GM19468 (cell line): ENCODE measurements around the gene USP24.
"Not testable (repeated sequence)": the region's sequence is repeated elsewhere in the genome, so short reads cannot be mapped to it uniquely, and the experiment has no call there.

Experiments
- ATAC-seq: cut with Tn5 transposase; IDR thresholded peaks from one replicate; pipeline ENCODE4 v1.9.1; 2021; ENCODE audit warnings: mild to moderate bottlenecking, moderate library complexity, moderate number of reproducible peaks; ENCODE audit not compliant: unreplicated experiment; ENCODE audit errors: extremely low read depth

USP24 gene

GRCh38 chr1:55129194-55129728 lies 85.9 kb downstream of the USP24 start:
- no peak for ATAC-seq

DNA sequence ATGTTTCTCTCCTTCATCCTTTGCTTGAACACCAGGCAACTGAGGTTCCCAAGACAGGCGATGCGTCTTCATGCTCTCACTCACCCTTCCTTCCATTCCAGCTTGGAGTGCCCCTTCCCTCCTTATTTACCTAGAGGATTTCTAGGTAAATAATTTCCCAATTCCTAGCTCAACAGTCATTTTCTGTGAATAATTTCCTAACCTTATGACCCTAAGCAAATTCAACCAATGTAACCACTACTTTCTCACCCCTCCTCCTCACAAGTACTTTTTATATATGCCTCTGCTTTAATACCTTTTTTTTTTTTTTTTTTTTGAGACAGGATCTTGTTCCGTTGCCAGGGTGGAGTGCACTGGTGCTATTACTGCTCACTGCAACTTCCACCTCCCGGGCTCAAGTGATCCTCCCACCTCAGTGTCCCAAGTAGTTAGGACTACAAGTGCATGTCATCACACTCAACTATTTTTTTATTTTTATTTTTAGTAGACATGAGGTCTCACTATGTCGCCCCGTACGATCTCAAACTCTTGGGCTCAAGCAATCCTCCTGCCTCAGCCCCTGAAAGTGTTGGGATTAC lies 86.7 kb downstream of the USP24 start:
- ATAC-seq, result no peak

DNA sequence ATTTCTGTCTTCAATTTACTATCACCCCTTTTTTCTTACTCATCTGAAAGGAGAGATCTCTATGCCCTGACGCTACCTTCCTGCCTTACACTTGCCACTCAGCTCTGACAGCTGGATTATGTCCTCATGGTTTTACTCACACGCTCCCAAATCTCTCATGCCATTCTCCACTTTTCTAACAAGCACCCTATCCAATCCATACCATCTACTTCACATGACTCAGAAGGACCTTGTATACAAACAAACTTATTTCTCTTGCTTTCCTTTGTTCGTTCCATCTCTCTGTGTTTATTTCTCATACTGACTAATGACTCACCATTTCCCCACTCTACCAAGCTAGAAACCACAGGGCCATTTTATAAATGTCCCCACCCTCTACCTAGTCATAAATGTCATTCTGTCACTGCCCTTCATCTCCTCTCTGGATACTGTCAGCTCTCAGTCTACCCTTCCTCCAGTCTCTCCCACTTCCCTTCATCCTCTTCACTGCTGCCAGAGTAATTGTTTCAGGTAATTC lies 87.3 kb downstream of the USP24 start:
- ATAC-seq, result no peak

- no peak for ATAC-seq
Measured at GRCh38 chr1:55124470-55124869, 90.7 kb downstream of the USP24 start.

GRCh38 chr1:55120538-55120937 lies 94.6 kb downstream of the USP24 start:
- ATAC-seq, result no peak

GRCh38 chr1:55118651-55119329 lies 96.4 kb downstream of the USP24 start:
- no peak for ATAC-seq

GRCh38 chr1:55117941-55118340 lies 97.2 kb downstream of the USP24 start:
- ATAC-seq, result no peak

GRCh38 chr1:55109005-55109404 lies 106.2 kb downstream of the USP24 start:
- ATAC-seq, result not testable (repeated sequence)

- ATAC-seq, result no peak
Measured at GRCh38 chr1:55107101-55107500, 108.1 kb downstream of the USP24 start.

DNA sequence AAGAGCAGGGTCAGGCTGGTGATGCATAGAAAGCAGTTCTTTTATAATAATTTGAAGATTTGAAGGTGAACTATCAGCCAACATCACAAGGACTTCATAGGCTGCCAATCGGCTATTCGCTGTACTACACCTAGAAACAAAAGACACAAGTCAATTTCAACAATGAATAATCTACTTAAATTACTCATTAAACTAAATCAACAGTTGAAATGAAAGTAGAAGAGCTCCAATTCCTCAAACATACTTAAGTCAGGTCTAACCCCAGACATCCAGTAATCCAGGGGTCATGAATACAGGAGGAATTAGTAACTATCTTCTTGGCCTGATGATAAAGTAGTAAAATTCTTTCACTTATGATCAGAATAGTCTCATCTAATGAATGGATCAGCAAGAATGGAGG lies 111.3 kb downstream of the USP24 start:
- ATAC-seq, result no peak

DNA sequence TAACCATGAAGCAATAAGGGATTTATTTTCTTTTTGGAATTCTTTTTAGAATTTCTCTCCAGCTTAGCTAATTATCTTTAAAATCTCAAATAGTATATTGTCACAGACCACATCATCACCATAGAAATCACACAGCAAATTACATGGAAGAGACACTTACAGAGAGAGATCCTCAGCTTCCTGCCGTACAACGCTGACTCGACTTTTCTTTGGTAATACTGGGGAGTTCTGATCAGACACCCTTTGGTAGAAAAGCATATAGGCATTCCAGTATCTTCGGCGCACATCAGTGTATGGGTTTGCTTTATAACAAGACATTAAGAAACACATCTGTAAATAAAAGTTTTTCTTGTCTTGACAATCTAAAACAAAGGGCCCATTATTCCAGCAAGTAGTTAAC lies 120.1 kb downstream of the USP24 start:
- ATAC-seq, result no peak

DNA sequence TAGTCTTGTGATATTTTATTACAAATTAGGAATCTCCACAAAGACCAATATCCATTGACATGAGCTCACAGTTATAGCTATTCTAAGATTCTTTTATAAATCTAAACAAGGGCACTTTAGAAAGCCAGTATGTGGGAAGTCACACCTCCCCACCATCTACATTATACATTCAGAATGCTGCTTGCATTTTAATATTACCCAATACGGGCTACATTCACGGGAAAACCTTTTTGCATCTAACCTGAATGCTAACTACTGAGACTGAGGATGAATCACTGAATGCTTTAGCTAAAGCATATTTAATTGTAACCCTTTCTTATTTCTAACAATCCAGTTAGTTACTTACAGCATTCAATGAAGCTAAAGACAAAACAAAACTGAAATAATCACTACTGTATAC lies 122.7 kb downstream of the USP24 start:
- ATAC-seq, result no peak

- no peak for ATAC-seq
Measured at GRCh38 chr1:55089683-55090082, 125.5 kb downstream of the USP24 start.

- ATAC-seq, result no peak
Measured at GRCh38 chr1:55088413-55088812, 126.8 kb downstream of the USP24 start.

DNA sequence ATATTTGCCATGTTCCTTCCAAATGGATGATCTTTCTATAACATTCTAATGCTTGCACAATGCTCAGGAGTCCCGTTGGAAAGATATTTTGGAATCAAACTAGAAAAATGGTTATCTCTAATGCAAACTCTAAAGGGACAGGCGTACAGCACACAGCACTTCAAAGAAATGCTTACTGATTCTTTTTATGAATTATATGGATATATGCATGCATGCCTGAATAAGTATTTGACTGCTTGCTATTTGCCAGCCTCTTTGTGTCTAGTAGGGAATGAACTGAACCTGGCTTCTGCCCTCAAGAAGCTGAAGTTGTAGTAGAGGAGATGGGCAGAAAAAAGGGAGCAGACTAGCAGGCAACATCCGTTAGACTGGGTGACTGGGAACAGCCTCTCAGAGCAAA lies 127.7 kb downstream of the USP24 start:
- ATAC-seq, result no peak

DNA sequence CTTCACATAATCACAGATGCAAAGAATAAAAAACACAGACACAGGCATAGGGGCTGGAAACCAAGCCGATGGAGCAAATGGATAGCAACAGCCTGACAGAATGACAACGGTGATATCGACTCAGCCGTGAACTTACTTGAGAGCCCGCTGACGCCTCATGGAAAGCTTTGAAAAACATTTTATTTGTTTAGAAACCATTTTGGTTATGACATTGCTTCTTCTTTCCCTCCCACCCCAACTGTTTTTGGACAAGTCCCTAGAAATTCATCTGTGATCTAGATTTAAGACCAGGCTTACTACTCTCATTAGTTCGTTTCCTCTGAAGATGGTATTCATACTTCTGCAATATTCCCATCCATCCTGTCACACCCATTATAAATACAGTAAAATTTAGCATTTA lies 130.9 kb downstream of the USP24 start:
- ATAC-seq, result no peak

- no peak for ATAC-seq
Measured at GRCh38 chr1:55081905-55082296, 133.3 kb downstream of the USP24 start.

DNA sequence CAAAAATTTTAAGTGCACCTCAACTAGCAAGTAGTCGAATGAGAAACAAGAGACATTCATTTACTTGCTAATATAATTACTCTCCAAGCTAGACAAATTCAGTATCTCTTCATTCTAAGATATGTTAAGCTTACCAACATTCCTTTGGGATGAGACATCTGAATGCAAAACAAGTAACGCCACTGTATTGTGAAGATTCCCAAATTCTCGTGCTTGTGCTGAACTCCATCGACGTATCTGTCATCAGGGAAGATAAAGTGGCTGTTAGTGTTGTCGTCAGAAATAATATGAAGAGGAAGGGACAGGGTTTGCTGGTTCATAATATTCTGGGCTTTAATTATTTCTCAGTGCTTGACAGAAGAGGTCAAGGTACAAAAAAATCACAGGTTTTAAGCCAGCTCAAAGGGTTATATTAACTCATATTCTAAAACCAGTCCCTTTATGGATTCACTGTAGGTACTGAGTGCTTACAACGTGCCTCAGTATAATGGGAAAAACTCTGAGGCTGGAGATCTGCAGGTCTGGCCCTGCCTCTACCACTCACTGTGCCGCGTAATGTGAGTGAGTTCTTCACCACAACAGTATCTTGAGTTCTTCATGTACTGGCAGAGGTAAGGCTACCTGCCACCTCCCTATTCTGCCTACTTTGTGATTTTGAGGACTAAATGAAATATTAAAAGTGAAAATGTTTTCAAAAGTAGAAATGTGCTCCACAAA lies 133.8 kb downstream of the USP24 start:
- ATAC-seq, result no peak

DNA sequence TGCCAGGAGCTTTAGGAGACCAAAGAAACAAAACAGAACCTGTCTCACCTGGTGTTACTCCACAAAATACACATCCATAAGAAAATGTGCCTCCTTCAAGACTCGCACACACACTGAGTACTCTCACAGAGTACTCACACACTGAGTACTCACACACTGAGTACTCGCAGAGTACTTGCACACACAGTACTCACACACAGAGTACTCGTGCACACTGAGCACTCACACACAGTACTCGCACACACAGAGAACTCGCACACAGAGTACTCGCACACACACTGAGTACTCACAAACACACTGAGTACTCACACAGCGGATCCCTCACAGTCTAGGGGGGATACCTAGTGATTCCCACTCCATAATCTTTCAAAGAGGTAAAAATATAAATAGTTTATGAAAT lies 135.5 kb downstream of the USP24 start:
- ATAC-seq, result no peak

DNA sequence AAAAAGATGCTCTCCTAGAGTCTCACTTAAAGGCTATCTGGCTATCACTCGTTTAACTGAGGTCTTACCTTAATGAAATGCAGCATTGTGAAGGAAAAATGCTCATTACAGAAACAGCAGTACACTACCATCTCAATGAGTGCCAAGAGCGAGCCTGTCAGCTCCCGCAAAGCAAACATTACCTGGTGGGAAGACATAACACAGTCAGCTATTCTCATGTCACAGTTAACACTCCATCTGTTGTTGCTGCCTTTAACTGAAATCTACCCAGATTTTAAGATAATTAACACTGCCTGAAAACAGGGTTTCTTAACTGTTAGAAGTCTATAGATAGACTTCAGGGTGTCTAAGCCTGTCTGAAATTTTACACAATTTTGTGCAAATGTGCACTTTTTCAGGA lies 136.7 kb downstream of the USP24 start:
- ATAC-seq, result no peak

GRCh38 chr1:55076356-55076755 lies 138.8 kb downstream of the USP24 start:
- ATAC-seq, result no peak
